ENCODE measurements around the gene CD5L. TPM values are rescaled to one million over a fixed set of nuclear protein-coding genes. Genes with fewer than 3 reads are reported as not detected.
A peak's percentile ranks its signal among the peaks of the same experiment; 100 is the strongest.

Gene CD5L
- total RNA-seq, 2 experiments from 2014 or later: not detected

GRCh38 chr1:157819215-157819614 is 22.4 kb downstream of the CD5L start:
- H3K4me3 Mint-ChIP-seq: no peak overlapping the region
- ChIA-PET CTCF (no interaction called here), POLR2A (no interaction called here)
- DNase-seq: no peak
- no peak for ATAC-seq (ENCODE audit: poor library complexity)
- peaks cover 3% of the 10 kb centered on the region for H3K9me3 Mint-ChIP-seq
- peaks cover 6% of the 10 kb centered on the region for H3K27me3 Mint-ChIP-seq
- H3K4me3 ChIP-seq (ENCODE audit: low read length): no peak overlapping the region
- H3K27me3 ChIP-seq (ENCODE audit: control insufficient read depth in 1 of 2, insufficient read depth in 2 of 2, low read length in 2 of 2): no peaks in the 10 kb centered on the region
- no peaks in the 10 kb centered on the region for H3K36me3 Mint-ChIP-seq (ENCODE audit: low read depth)
- H3K9me3 ChIP-seq (ENCODE audit: control insufficient read depth in 1 of 2, insufficient read depth in 1 of 2, low read length in 2 of 2): peaks cover 0 to under 1% of the 10 kb centered on the region in 2 experiments
- no peak overlapping the region for H3K27ac Mint-ChIP-seq
- H3K27ac ChIP-seq (ENCODE audit: low read depth in 1 of 2, low read length in 2 of 2): no peak overlapping the region
- H3K4me1 ChIP-seq (ENCODE audit: insufficient read depth, low read length): no peaks in the 10 kb centered on the region
- intact Hi-C loops (cut with DNase I, micrococcal nuclease): no loop called here
- no peaks in the 10 kb centered on the region for H3K4me1 Mint-ChIP-seq (ENCODE audit: low read depth)
- TF ChIP-seq CTCF (IDR thresholded peaks at IDR 0.05): no peak
- H3K36me3 ChIP-seq (ENCODE audit: insufficient read depth, low read length): no peaks in the 10 kb centered on the region

- H3K4me3 ChIP-seq (ENCODE audit: low read length): no peak overlapping the region
- Mint-ChIP-seq H3K27me3 (peaks cover 9% of the 10 kb centered on the region), H3K4me1 (ENCODE audit: low read depth) (no peaks in the 10 kb centered on the region), H3K27ac (no peak overlapping the region), H3K4me3 (no peak overlapping the region), H3K36me3 (ENCODE audit: low read depth) (no peaks in the 10 kb centered on the region), H3K9me3 (peaks cover 13% of the 10 kb centered on the region)
- TF ChIP-seq CTCF (IDR thresholded peaks at IDR 0.05): no peak
- no peaks in the 10 kb centered on the region for H3K27me3 ChIP-seq (ENCODE audit: control insufficient read depth in 1 of 2, insufficient read depth in 2 of 2, low read length in 2 of 2)
- H3K27ac ChIP-seq (ENCODE audit: low read depth in 1 of 2, low read length in 2 of 2): no peak overlapping the region
- H3K36me3 ChIP-seq (ENCODE audit: insufficient read depth, low read length): no peaks in the 10 kb centered on the region
- DNase-seq (no peak), ATAC-seq (ENCODE audit: poor library complexity) (no peak)
- intact Hi-C loops (cut with DNase I, micrococcal nuclease): no loop called here
- H3K9me3 ChIP-seq (ENCODE audit: control insufficient read depth in 1 of 2, insufficient read depth in 1 of 2, low read length in 2 of 2): peaks cover 13 to 18% of the 10 kb centered on the region in 2 experiments
- CTCF ChIA-PET: no interaction called here
- POLR2A ChIA-PET: no interaction called here
- H3K4me1 ChIP-seq (ENCODE audit: insufficient read depth, low read length): no peaks in the 10 kb centered on the region
These were observed 28.3 kb downstream of the CD5L start for GRCh38 chr1:157813269-157813668.

GRCh38 chr1:157806431-157807149 is 35.0 kb downstream of the CD5L start:
- intact Hi-C loops (cut with DNase I, micrococcal nuclease): no loop called here
- Mint-ChIP-seq H3K4me3 (no peak overlapping the region), H3K36me3 (ENCODE audit: low read depth) (no peaks in the 10 kb centered on the region), H3K27ac (no peak overlapping the region), H3K9me3 (no peaks in the 10 kb centered on the region), H3K27me3 (peaks cover 12% of the 10 kb centered on the region), H3K4me1 (ENCODE audit: low read depth) (no peaks in the 10 kb centered on the region)
- TF ChIP-seq CTCF (IDR thresholded peaks at IDR 0.05): no peak
- Histone ChIP-seq H3K36me3 (ENCODE audit: insufficient read depth, low read length) (no peaks in the 10 kb centered on the region), H3K4me1 (ENCODE audit: insufficient read depth, low read length) (no peaks in the 10 kb centered on the region), H3K4me3 (ENCODE audit: low read length) (no peak overlapping the region), H3K27ac (ENCODE audit: low read depth in 1 of 2, low read length in 2 of 2) (no peak overlapping the region), H3K9me3 (ENCODE audit: control insufficient read depth in 1 of 2, insufficient read depth in 1 of 2, low read length in 2 of 2) (peaks cover 0 to 7% of the 10 kb centered on the region in 2 experiments), H3K27me3 (ENCODE audit: control insufficient read depth in 1 of 2, insufficient read depth in 2 of 2, low read length in 2 of 2) (peaks cover 0 to 2% of the 10 kb centered on the region in 2 experiments)
- CTCF ChIA-PET: no interaction called here
- DNase-seq (peak in 1 of 14 experiments; percentile 3), ATAC-seq (ENCODE audit: poor library complexity) (no peak)
- POLR2A ChIA-PET: no interaction called here

Data from CD4-positive, alpha-beta T cell (primary cell).